ENCODE results near the gene SOX10. TPM values are rescaled to one million over a fixed set of nuclear protein-coding genes. Genes with fewer than 3 reads are reported as not detected.
A peak's percentile ranks its signal among the peaks of the same experiment; 100 is the strongest.

The SOX10 gene
- polyA plus RNA-seq, 3 donors: not detected

DNA sequence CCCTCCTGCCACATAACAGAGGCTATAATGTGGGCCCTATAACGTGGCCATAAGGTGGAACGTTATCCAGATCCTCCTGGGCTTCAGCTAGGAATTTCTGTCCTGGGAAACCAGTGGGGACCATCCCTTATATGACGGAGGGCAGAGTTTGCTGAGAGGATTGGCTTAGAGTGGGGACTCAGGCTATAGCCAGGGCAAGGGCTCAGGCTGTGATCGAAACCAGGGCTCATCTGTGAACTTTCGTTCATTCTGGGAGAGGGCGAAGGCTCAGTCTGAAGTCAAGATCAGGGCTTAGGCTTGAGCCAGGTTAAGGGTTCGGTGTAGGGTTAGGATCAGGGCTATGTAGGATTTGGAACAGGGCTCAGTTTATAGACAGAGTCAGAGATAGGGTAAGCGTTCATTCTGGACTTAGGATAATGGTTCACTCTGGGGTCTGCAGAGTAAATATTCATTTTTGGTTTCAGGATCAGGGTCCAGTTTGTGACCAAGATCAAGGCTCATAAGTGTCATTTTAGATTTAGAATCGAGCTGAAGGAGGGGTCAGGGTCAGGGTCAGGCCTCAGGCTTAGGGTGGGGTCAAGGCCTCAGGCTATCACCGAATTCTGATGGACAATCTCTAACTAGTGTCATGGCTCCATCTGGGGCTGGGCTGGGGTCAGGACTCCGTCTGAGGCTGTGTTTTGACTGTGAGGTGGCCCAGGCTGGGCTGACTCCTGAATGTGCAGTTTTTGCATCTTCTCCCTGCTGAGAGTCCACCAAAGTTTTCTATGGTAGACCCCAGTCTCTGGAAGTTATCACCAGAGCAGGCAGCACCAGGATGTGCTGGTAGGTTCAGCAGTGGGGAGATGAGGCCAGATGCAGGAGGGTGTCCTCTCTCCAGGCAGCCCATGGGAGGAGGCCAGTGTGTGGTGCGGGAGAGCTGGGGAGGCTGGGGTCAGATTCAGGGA, 33.9 kb upstream of the SOX10 start:
- Histone ChIP-seq H3K4me3 (replicated peaks in 1 of 3; ENCODE audit: low read depth in 2 of 3, low read length in 3 of 3) (no peak overlapping the region), H2AFZ (ENCODE audit: insufficient read depth, low read depth, low read length, poor library complexity, severe bottlenecking) (no peak overlapping the region), H3K27ac (ENCODE audit: low read depth in 1 of 2, low read length in 2 of 2) (no peak overlapping the region), H3K79me2 (ENCODE audit: insufficient read depth, low read length) (no peaks in the 10 kb centered on the region), H3K27me3 (ENCODE audit: control insufficient read depth in 2 of 2, insufficient read depth in 2 of 2, low read length in 2 of 2) (no peaks in the 10 kb centered on the region), H3K4me2 (replicated peaks; ENCODE audit: extremely low read depth, low read length, poor library complexity, severe bottlenecking) (no peak overlapping the region), H4K20me1 (ENCODE audit: insufficient read depth, low read length) (no peaks in the 10 kb centered on the region), H3K36me3 (replicated peaks in 1 of 2; ENCODE audit: control insufficient read depth in 1 of 2, insufficient read depth in 2 of 2, low read length in 2 of 2) (no peaks in the 10 kb centered on the region), H3K9ac (ENCODE audit: insufficient read depth, low read length, poor library complexity, severe bottlenecking) (no peak overlapping the region), H3K9me3 (replicated peaks in 1 of 2; ENCODE audit: control insufficient read depth in 1 of 2, insufficient read depth in 1 of 2, low read length in 2 of 2) (no peaks in the 10 kb centered on the region), H3K4me1 (ENCODE audit: control insufficient read depth in 1 of 2, insufficient read depth in 2 of 2, low read length in 2 of 2) (no peaks in the 10 kb centered on the region)
- H3K27ac Mint-ChIP-seq: peak overlapping the region in 1 of 7 donors; percentile 9
- peaks cover 0 to 13% (median 7%) of the 10 kb centered on the region in 7 donors for H3K9me3 Mint-ChIP-seq
- DNase-seq: no peak
- H3K36me3 Mint-ChIP-seq: no peaks in the 10 kb centered on the region
- no peak overlapping the region for H3K4me3 Mint-ChIP-seq
- peaks cover 6% of the 10 kb centered on the region for H3K4me1 Mint-ChIP-seq
- intact Hi-C loops (cut with micrococcal nuclease): no loop called here
- H3K27me3 Mint-ChIP-seq (ENCODE audit: low read depth in 3 of 3): peaks cover 0 to 10% (median 4%) of the 10 kb centered on the region in 3 donors
- TF ChIP-seq, protein P1, sequence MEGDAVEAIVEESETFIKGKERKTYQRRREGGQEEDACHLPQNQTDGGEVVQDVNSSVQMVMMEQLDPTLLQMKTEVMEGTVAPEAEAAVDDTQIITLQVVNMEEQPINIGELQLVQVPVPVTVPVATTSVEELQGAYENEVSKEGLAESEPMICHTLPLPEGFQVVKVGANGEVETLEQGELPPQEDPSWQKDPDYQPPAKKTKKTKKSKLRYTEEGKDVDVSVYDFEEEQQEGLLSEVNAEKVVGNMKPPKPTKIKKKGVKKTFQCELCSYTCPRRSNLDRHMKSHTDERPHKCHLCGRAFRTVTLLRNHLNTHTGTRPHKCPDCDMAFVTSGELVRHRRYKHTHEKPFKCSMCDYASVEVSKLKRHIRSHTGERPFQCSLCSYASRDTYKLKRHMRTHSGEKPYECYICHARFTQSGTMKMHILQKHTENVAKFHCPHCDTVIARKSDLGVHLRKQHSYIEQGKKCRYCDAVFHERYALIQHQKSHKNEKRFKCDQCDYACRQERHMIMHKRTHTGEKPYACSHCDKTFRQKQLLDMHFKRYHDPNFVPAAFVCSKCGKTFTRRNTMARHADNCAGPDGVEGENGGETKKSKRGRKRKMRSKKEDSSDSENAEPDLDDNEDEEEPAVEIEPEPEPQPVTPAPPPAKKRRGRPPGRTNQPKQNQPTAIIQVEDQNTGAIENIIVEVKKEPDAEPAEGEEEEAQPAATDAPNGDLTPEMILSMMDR (IDR thresholded peaks at IDR 0.05): no peak
- 94% methylated on average over 12 of the region's 12 CpGs for WGBS (ENCODE audit: insufficient coverage)

DNA sequence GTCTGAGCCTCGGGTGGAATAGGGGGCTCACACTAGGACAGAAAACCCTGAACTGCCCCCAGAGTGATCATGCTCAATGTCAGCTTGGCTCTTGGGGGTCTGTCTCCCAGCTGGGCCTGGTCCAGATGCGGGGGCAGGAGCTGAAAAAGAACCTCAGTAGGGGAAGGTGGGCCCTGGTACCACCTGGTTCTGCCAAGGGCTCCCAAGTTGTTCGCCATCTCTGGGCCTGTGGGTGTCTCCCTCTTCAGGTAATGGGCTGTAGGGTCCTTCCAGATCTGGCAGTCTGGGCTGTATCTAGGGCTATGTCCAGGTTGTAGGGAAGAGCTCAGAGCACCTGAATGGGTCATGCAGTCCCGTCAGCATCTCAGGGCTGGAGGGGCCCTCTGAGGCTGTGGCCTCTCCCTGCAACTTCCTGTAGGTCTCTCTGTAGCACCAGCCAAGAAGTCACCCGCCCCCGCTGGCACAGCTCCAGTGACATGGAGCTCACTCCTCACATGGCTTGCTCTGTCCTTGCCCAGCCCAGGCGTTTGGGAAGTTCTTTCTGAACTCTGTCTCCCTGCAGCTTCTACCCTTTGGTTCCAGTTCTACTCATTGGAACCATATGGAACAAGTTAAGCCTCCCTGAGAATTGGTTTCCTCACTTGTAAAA, 33.0 kb upstream of the SOX10 start:
- Mint-ChIP-seq H3K36me3 (no peaks in the 10 kb centered on the region), H3K27me3 (ENCODE audit: low read depth in 3 of 3) (peaks cover 1 to 9% (median 4%) of the 10 kb centered on the region in 3 donors), H3K4me3 (no peak overlapping the region), H3K27ac (peak overlapping the region in 1 of 7 donors; percentile 25), H3K9me3 (peaks cover 0 to 13% (median 7%) of the 10 kb centered on the region in 7 donors), H3K4me1 (peaks cover 6% of the 10 kb centered on the region)
- Histone ChIP-seq H3K9me3 (replicated peaks in 1 of 2; ENCODE audit: control insufficient read depth in 1 of 2, insufficient read depth in 1 of 2, low read length in 2 of 2) (no peaks in the 10 kb centered on the region), H3K27me3 (ENCODE audit: control insufficient read depth in 2 of 2, insufficient read depth in 2 of 2, low read length in 2 of 2) (no peaks in the 10 kb centered on the region), H3K27ac (ENCODE audit: low read depth in 1 of 2, low read length in 2 of 2) (no peak overlapping the region), H2AFZ (ENCODE audit: insufficient read depth, low read depth, low read length, poor library complexity, severe bottlenecking) (no peak overlapping the region), H4K20me1 (ENCODE audit: insufficient read depth, low read length) (no peaks in the 10 kb centered on the region), H3K36me3 (replicated peaks in 1 of 2; ENCODE audit: control insufficient read depth in 1 of 2, insufficient read depth in 2 of 2, low read length in 2 of 2) (no peaks in the 10 kb centered on the region), H3K79me2 (ENCODE audit: insufficient read depth, low read length) (no peaks in the 10 kb centered on the region), H3K4me3 (replicated peaks in 1 of 3; ENCODE audit: low read depth in 2 of 3, low read length in 3 of 3) (no peak overlapping the region), H3K4me2 (replicated peaks; ENCODE audit: extremely low read depth, low read length, poor library complexity, severe bottlenecking) (no peak overlapping the region), H3K4me1 (ENCODE audit: control insufficient read depth in 1 of 2, insufficient read depth in 2 of 2, low read length in 2 of 2) (no peaks in the 10 kb centered on the region), H3K9ac (ENCODE audit: insufficient read depth, low read length, poor library complexity, severe bottlenecking) (peak overlapping the region; percentile 22)
- DNase-seq: no peak
- 38% methylated on average over 5 of the region's 7 CpGs for WGBS (ENCODE audit: insufficient coverage)
- intact Hi-C loops (cut with micrococcal nuclease): no loop called here
- TF ChIP-seq, protein P1 (IDR thresholded peaks at IDR 0.05): no peak

Data from CD14-positive monocyte (primary cell).